Measurements from ENCODE around the gene DPPA2.

The DPPA2 gene

GRCh38 chr3:109257269-109257668 lies 59.0 kb downstream of the DPPA2 start:
- H3K4me1 ChIP-seq (ENCODE audit: control insufficient read depth, insufficient read depth, low read length): no peaks in the 10 kb centered on the region
- H3K27ac ChIP-seq (ENCODE audit: low read depth, low read length): no peak overlapping the region
- H3K9me3 ChIP-seq (ENCODE audit: control insufficient read depth, insufficient read depth, low read length): no peaks in the 10 kb centered on the region
- H3K27me3 ChIP-seq (ENCODE audit: control insufficient read depth, insufficient read depth, low read length): no peaks in the 10 kb centered on the region
- no peak overlapping the region for H3K4me3 ChIP-seq (ENCODE audit: low read depth, low read length)
- H3K36me3 ChIP-seq (ENCODE audit: control insufficient read depth, insufficient read depth, low read length): no peaks in the 10 kb centered on the region
- no peak overlapping the region for H3K9ac ChIP-seq (ENCODE audit: low read depth, low read length)

GRCh38 chr3:109254770-109255169 lies 61.5 kb downstream of the DPPA2 start:
- H3K36me3 ChIP-seq (ENCODE audit: control insufficient read depth, insufficient read depth, low read length): no peaks in the 10 kb centered on the region
- no peak overlapping the region for H3K9ac ChIP-seq (ENCODE audit: low read depth, low read length)
- no peaks in the 10 kb centered on the region for H3K4me1 ChIP-seq (ENCODE audit: control insufficient read depth, insufficient read depth, low read length)
- H3K27ac ChIP-seq (ENCODE audit: low read depth, low read length): no peak overlapping the region
- H3K27me3 ChIP-seq (ENCODE audit: control insufficient read depth, insufficient read depth, low read length): no peaks in the 10 kb centered on the region
- H3K4me3 ChIP-seq (ENCODE audit: low read depth, low read length): no peak overlapping the region
- no peaks in the 10 kb centered on the region for H3K9me3 ChIP-seq (ENCODE audit: control insufficient read depth, insufficient read depth, low read length)

- no peak overlapping the region for H3K9ac ChIP-seq (ENCODE audit: low read depth, low read length)
- H3K4me1 ChIP-seq (ENCODE audit: control insufficient read depth, insufficient read depth, low read length): no peaks in the 10 kb centered on the region
- H3K4me3 ChIP-seq (ENCODE audit: low read depth, low read length): no peak overlapping the region
- no peaks in the 10 kb centered on the region for H3K27me3 ChIP-seq (ENCODE audit: control insufficient read depth, insufficient read depth, low read length)
- no peak overlapping the region for H3K27ac ChIP-seq (ENCODE audit: low read depth, low read length)
- H3K9me3 ChIP-seq (ENCODE audit: control insufficient read depth, insufficient read depth, low read length): no peaks in the 10 kb centered on the region
- no peaks in the 10 kb centered on the region for H3K36me3 ChIP-seq (ENCODE audit: control insufficient read depth, insufficient read depth, low read length)
These were observed 63.7 kb downstream of the DPPA2 start for GRCh38 chr3:109252641-109253040.
